PC-3 (cell line): Measurements from ENCODE around the gene UBR3. TPM values are rescaled to one million over a fixed set of nuclear protein-coding genes. Genes with fewer than 3 reads are reported as not detected.

ENCODE experiments used
- ATAC-seq: fragments of 200-7000 bp; cut with Tn5 transposase; 2 replicates; pipeline ENCODE4 v1.9.1; 2020; ENCODE audit warnings: mild to moderate bottlenecking, moderate library complexity
- BruUV-seq: library from RNA; stranded (reverse); fragments of 400-500 nt; replicated peaks from 2 replicates; lab custom pipeline; 2021; lab: Mats Ljungman, UMichigan
- CTCF ChIA-PET: fragments of 300-600 bp; sonication (Branson Sonifier 250); formaldehyde crosslinking; loops from one replicate; lab custom pipeline; 2022; ENCODE audit warnings: antibody characterized with exemption; lab: Charles Lee
- POLR2A ChIA-PET: fragments of 300-600 bp; sonication (Branson Sonifier 250); formaldehyde crosslinking; loops from one replicate; lab custom pipeline; 2022; ENCODE audit warnings: antibody characterized with exemption; ENCODE audit not compliant: unreplicated experiment; lab: Charles Lee
- DNase-seq: peaks from one replicate; pipeline ENCODE4 v3.0.0-alpha.2; 2015
- H2AFZ ChIP-seq: fragments of 300-600 bp; sonication (generic); 2 replicates; pipeline ENCODE4 v1.6.0; 2016; ENCODE audit warnings: antibody characterized with exemption, low read length
- H3F3A ChIP-seq: fragments of 300-600 bp; sonication (generic); one replicate; pipeline ENCODE4 v1.6.0; 2017; ENCODE audit warnings: antibody characterized with exemption, low read length, control low read depth, mild to moderate bottlenecking; ENCODE audit not compliant: unreplicated experiment
- H3K27ac ChIP-seq: fragments of 300-600 bp; sonication (generic); 2 replicates; pipeline ENCODE4 v1.5.1; 2016; ENCODE audit warnings: mild to moderate bottlenecking, low read length
- H3K27me3 ChIP-seq: fragments of 300-600 bp; sonication (generic); 2 replicates; pipeline ENCODE4 v1.6.1; 2016; ENCODE audit warnings: low read length, mixed read lengths
- H3K36me3 ChIP-seq: fragments of 300-600 bp; sonication (generic); 2 replicates; pipeline ENCODE4 v1.6.1; 2016; ENCODE audit warnings: low read depth, mixed run types, low read length, mixed read lengths
- H3K4me1 ChIP-seq: fragments of 300-600 bp; sonication (generic); 2 replicates; pipeline ENCODE4 v1.5.1; 2016; ENCODE audit warnings: low read length; ENCODE audit not compliant: insufficient read depth
- H3K4me2 ChIP-seq: fragments of 300-600 bp; sonication (generic); 2 replicates; pipeline ENCODE4 v1.6.0; 2016; ENCODE audit warnings: low read length
- H3K4me3 ChIP-seq: fragments of 300-600 bp; sonication (generic); 2 replicates; pipeline ENCODE4 v1.5.1; 2016; ENCODE audit warnings: mild to moderate bottlenecking, low read length, mixed read lengths
- H3K79me2 ChIP-seq: fragments of 300-600 bp; sonication (generic); 2 replicates; pipeline ENCODE4 v1.6.1; 2017; ENCODE audit warnings: low read length, mixed read lengths
- H3K9ac ChIP-seq: fragments of 300-600 bp; sonication (generic); 2 replicates; pipeline ENCODE4 v1.6.0; 2016; ENCODE audit warnings: mild to moderate bottlenecking, low read length
- H3K9me2 ChIP-seq: fragments of 300-600 bp; sonication (generic); replicated peaks from 2 replicates; pipeline ENCODE4 v1.6.1; 2016; ENCODE audit warnings: mixed run types, low read length, mixed read lengths
- H3K9me3 ChIP-seq: fragments of 300-600 bp; sonication (generic); 2 replicates; pipeline ENCODE4 v1.6.1; 2016; ENCODE audit warnings: low read length, mixed read lengths
- H4K20me1 ChIP-seq: fragments of 300-600 bp; sonication (generic); 2 replicates; pipeline ENCODE4 v1.6.1; 2016; ENCODE audit warnings: low read length, mixed read lengths
- EZH2 ChIP-seq: fragments of 300-600 bp; sonication (generic); IDR thresholded peaks from one replicate; pipeline ENCODE4 v1.6.1; 2017; ENCODE audit warnings: antibody characterized with exemption, mild to moderate bottlenecking, low read length; ENCODE audit not compliant: unreplicated experiment
- EZH2phosphoT487 ChIP-seq: fragments of 300-600 bp; sonication (generic); IDR thresholded peaks from 2 replicates; pipeline ENCODE4 v1.6.1; 2018; ENCODE audit warnings: mild to moderate bottlenecking, antibody characterized with exemption, low read length, borderline replicate concordance
- intact Hi-C: fragments of 100-400 bp; cut with micrococcal nuclease; formaldehyde crosslinking; loops from 2 replicates; pipeline ENCODE4 v1.9.0; 2023
- total RNA-seq: library from RNA; depleted of rRNA; stranded (reverse); fragments of >200 nt; gene quantifications from 2 replicates; pipeline ENCODE4 v1.2.3, GENCODE V29; 2014
- TF ChIP-seq, protein P1 (sequence below): fragments of 300-600 bp; sonication (generic); conservative IDR thresholded peaks from 2 replicates; pipeline ENCODE4 v1.5.1; 2017; ENCODE audit warnings: antibody characterized with exemption, low read depth, mild to moderate bottlenecking, low read length

Gene UBR3
- total RNA-seq, 1 experiment from 2014 or later: 30.9 TPM

- no TSS peak for BruUV-seq
- TF ChIP-seq, protein P1, sequence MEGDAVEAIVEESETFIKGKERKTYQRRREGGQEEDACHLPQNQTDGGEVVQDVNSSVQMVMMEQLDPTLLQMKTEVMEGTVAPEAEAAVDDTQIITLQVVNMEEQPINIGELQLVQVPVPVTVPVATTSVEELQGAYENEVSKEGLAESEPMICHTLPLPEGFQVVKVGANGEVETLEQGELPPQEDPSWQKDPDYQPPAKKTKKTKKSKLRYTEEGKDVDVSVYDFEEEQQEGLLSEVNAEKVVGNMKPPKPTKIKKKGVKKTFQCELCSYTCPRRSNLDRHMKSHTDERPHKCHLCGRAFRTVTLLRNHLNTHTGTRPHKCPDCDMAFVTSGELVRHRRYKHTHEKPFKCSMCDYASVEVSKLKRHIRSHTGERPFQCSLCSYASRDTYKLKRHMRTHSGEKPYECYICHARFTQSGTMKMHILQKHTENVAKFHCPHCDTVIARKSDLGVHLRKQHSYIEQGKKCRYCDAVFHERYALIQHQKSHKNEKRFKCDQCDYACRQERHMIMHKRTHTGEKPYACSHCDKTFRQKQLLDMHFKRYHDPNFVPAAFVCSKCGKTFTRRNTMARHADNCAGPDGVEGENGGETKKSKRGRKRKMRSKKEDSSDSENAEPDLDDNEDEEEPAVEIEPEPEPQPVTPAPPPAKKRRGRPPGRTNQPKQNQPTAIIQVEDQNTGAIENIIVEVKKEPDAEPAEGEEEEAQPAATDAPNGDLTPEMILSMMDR: no peak
- TF ChIP-seq EZH2phosphoT487 (no peak), EZH2 (no peak)
- Histone ChIP-seq H3K36me3 (no peaks in the 10 kb centered on the region), H3K27ac (no peak overlapping the region), H3F3A (peaks cover 6% of the 10 kb centered on the region), H3K9me2 (no peaks in the 10 kb centered on the region), H3K4me3 (no peak overlapping the region), H3K27me3 (no peaks in the 10 kb centered on the region), H2AFZ (no peak overlapping the region), H3K9me3 (no peaks in the 10 kb centered on the region), H4K20me1 (peaks cover 4% of the 10 kb centered on the region; the same call in 1 of the 2 replicates), H3K4me2 (no peak overlapping the region), H3K4me1 (peaks cover 15% of the 10 kb centered on the region), H3K79me2 (0 out of 2 replicates have a peak, but pooled peaks cover 2% of the 10 kb centered on the region), H3K9ac (no peak overlapping the region)
- intact Hi-C loops: loop anchor here (5.0 kb wide), 1 partner anchor 35 kb away; no protein-coding TSS in a partner anchor
- POLR2A ChIA-PET: no interaction called here
- no peak for DNase-seq
- CTCF ChIA-PET: no interaction called here
- no peak for ATAC-seq
Observed at GRCh38 chr2:169887120-169887519, 59.9 kb downstream of the UBR3 start.

- no TSS peak for BruUV-seq
- Histone ChIP-seq H3K27me3 (no peaks in the 10 kb centered on the region), H3F3A (peaks cover 6% of the 10 kb centered on the region), H3K9ac (no peak overlapping the region), H3K4me2 (peak overlapping the region; percentile 24), H3K27ac (peak overlapping the region; percentile 45), H3K9me3 (no peaks in the 10 kb centered on the region), H3K9me2 (no peaks in the 10 kb centered on the region), H4K20me1 (peaks cover 5% of the 10 kb centered on the region; the same call in 1 of the 2 replicates), H3K4me1 (peaks cover 20% of the 10 kb centered on the region), H3K79me2 (0 out of 2 replicates have a peak, but pooled peaks cover 3% of the 10 kb centered on the region), H2AFZ (no peak overlapping the region), H3K36me3 (peaks cover 7% of the 10 kb centered on the region; the same call in 1 of the 2 replicates), H3K4me3 (no peak overlapping the region)
- ATAC-seq: peak; percentile 87
- intact Hi-C loops: no loop called here
- POLR2A ChIA-PET: interaction anchor here (0.5 kb wide), 1 partner anchor 942 kb away, joined by 6 read pairs; no protein-coding TSS in a partner anchor
- no peak for TF ChIP-seq EZH2
- TF ChIP-seq, protein P1: no peak
- no peak for TF ChIP-seq EZH2phosphoT487
- CTCF ChIA-PET: no interaction called here
- DNase-seq: peak; percentile 76
Observed at GRCh38 chr2:169891593-169892298, 64.5 kb downstream of the UBR3 start.

DNA sequence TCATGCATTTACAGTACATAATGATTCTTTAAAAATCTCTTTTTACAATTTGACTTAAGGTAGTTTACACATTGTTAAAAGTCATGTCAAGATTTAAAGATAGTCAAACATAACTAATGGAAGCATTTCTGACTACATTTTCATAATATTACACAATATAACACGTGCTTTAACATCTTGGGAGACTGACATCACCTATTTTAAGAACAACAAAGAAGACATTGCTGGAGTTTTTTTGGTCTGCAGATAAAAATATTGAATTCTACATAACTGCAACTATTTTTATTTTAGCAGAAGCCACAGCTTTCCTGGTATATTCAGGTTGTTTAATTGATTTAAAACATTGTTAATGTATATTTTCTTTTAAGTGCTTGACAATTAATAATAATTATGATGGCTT is 65.7 kb downstream of the UBR3 start:
- H3F3A ChIP-seq: peaks cover 6% of the 10 kb centered on the region
- H3K4me2 ChIP-seq: no peak overlapping the region
- no peak overlapping the region for H3K27ac ChIP-seq
- no peaks in the 10 kb centered on the region for H3K9me3 ChIP-seq
- no peak overlapping the region for H3K4me3 ChIP-seq
- H3K9ac ChIP-seq: no peak overlapping the region
- intact Hi-C loops: no loop called here
- ChIA-PET CTCF (no interaction called here), POLR2A (no interaction called here)
- H3K9me2 ChIP-seq: no peaks in the 10 kb centered on the region
- H3K36me3 ChIP-seq: peaks cover 7% of the 10 kb centered on the region; the same call in 1 of the 2 replicates
- BruUV-seq: no TSS peak
- H3K27me3 ChIP-seq: no peaks in the 10 kb centered on the region
- 0 out of 2 replicates have a peak, but pooled peaks cover 3% of the 10 kb centered on the region for H3K79me2 ChIP-seq
- H4K20me1 ChIP-seq: peaks cover 5% of the 10 kb centered on the region; the same call in 1 of the 2 replicates
- H3K4me1 ChIP-seq: peaks cover 20% of the 10 kb centered on the region
- no peak for TF ChIP-seq EZH2phosphoT487
- TF ChIP-seq, protein P1: no peak
- TF ChIP-seq EZH2: no peak
- DNase-seq (no peak), ATAC-seq (no peak)
- no peak overlapping the region for H2AFZ ChIP-seq
